ENCODE measurements around the gene ADAM17. TPM values are rescaled to one million over a fixed set of nuclear protein-coding genes. Genes with fewer than 3 reads are reported as not detected.

Gene ADAM17
- total and polyA plus RNA-seq, 2 of the 13 experiments (the other 11 are each of a cell fraction or from before 2014, with no cell fraction given), result 6.5 to 33.4 TPM

DNA sequence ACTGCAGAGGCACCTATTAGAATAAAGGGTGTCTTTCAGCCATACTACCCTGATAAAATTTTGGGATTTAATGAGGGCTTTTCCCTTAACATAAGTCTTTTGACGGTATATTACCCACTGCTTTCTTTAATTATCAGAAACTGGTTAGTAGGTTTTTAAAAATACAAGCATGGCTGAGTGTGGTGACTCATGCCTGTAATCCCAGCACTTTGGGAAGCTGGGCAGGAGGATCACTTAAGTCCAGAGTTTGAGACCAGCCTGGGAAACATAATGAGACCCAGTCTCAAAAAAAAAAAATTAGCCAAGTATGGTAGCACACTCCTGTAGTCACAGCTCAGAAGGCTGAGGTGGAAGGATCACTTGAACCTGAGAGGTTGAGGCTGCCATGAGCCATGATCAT is 116.1 kb downstream of the ADAM17 start:
- H4K20me1 ChIP-seq (ENCODE audit: insufficient read depth, low read length), result no peaks in the 10 kb centered on the region
- no TSS peak for BruUV-seq (replicated peaks)
- ATAC-seq (no peak), FAIRE-seq (no peak), DNase-seq (ENCODE audit: low spot score) (no peak)
- intact Hi-C loops (cut with micrococcal nuclease; ENCODE audit: unreplicated experiment), result no loop called here
- no peak overlapping the region for H3K4me2 ChIP-seq (ENCODE audit: low read depth, low read length)
- ChIA-PET CTCF (ENCODE audit: low intra/inter-chr PET ratio, low total read pairs) (no interaction called here), POLR2A (no interaction called here)
- H2AFZ ChIP-seq (ENCODE audit: low read length), result no peak overlapping the region
- H3K4me1 ChIP-seq (ENCODE audit: insufficient read depth, low read length), result no peaks in the 10 kb centered on the region
- H3K79me2 ChIP-seq (ENCODE audit: insufficient read depth, low read length), result no peaks in the 10 kb centered on the region
- WGBS (ENCODE audit: low lambda C conversion rate), result 100% methylated on average over 1 of the region's 1 CpG
- no peak overlapping the region for H3K4me3 ChIP-seq (replicated peaks in 1 of 3; ENCODE audit: insufficient read depth in 1 of 3, low read depth in 2 of 3, low read length in 3 of 3)
- H3K27ac ChIP-seq (ENCODE audit: extremely low read length, insufficient read depth, low read length), result no peak overlapping the region
- H3K9me3 ChIP-seq (ENCODE audit: low read length), result no peaks in the 10 kb centered on the region
- no peak for TF ChIP-seq ELF1 (CRISPR knock-in tag; IDR thresholded peaks at IDR 0.05)
- no peak for TF ChIP-seq HHEX (CRISPR knock-in tag; IDR thresholded peaks at IDR 0.05)
- TF ChIP-seq IKZF4 (CRISPR knock-in tag; IDR thresholded peaks at IDR 0.05; ENCODE audit: borderline replicate concordance, low read depth, not compliant biosample characterization), result no peak
- TF ChIP-seq DMAP1 (CRISPR knock-in tag; IDR thresholded peaks at IDR 0.05), result no peak
- TF ChIP-seq BRD4 (CRISPR knock-in tag; IDR thresholded peaks at IDR 0.05), result no peak
- TF ChIP-seq ZNF644 (CRISPR knock-in tag; IDR thresholded peaks at IDR 0.05; ENCODE audit: low read depth), result no peak
- TF ChIP-seq ZFP36L2 (CRISPR knock-in tag; IDR thresholded peaks at IDR 0.05), result no peak
- TF ChIP-seq ZNF30 (CRISPR knock-in tag; IDR thresholded peaks at IDR 0.05), result no peak
- no peak for TF ChIP-seq SKI (IDR thresholded peaks at IDR 0.05; ENCODE audit: partially characterized antibody)
- TF ChIP-seq, protein P1, sequence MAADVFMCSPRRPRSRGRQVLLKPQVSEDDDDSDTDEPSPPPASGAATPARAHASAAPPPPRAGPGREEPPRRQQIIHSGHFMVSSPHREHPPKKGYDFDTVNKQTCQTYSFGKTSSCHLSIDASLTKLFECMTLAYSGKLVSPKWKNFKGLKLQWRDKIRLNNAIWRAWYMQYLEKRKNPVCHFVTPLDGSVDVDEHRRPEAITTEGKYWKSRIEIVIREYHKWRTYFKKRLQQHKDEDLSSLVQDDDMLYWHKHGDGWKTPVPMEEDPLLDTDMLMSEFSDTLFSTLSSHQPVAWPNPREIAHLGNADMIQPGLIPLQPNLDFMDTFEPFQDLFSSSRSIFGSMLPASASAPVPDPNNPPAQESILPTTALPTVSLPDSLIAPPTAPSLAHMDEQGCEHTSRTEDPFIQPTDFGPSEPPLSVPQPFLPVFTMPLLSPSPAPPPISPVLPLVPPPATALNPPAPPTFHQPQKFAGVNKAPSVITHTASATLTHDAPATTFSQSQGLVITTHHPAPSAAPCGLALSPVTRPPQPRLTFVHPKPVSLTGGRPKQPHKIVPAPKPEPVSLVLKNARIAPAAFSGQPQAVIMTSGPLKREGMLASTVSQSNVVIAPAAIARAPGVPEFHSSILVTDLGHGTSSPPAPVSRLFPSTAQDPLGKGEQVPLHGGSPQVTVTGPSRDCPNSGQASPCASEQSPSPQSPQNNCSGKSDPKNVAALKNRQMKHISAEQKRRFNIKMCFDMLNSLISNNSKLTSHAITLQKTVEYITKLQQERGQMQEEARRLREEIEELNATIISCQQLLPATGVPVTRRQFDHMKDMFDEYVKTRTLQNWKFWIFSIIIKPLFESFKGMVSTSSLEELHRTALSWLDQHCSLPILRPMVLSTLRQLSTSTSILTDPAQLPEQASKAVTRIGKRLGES (CRISPR knock-in tag; IDR thresholded peaks at IDR 0.05; ENCODE audit: borderline replicate concordance), result no peak
- H3K36me3 ChIP-seq (replicated peaks in 1 of 2; ENCODE audit: control insufficient read depth in 1 of 2, insufficient read depth in 2 of 2, low read length in 2 of 2), result peaks cover 17 to 64% of the 10 kb centered on the region in 2 experiments
- in situ Hi-C loops (cut with HindIII; ENCODE audit: extremely low pct_ligation_motif_present, low pct_unique_long_range_greater_than_20kb), result loop anchor here (10.0 kb wide), 1 partner anchor 295 kb away; no protein-coding TSS in a partner anchor
- H3K9ac ChIP-seq (ENCODE audit: insufficient read depth, low read depth, low read length), result no peak overlapping the region
- H3K27me3 ChIP-seq (ENCODE audit: control insufficient read depth in 1 of 2, insufficient read depth in 2 of 2, low read length in 2 of 2), result no peaks in the 10 kb centered on the region

Other genes with a start within 250 kb of the ADAM17 start
- 108 and 125 TPM in 2 replicates for gene ITGB1BP1, start 132.3 kb downstream of the ADAM17 start, total RNA-seq (2016; rRNA removed; fragmentation: Illumina TruSeq; extraction: Trizol)
- 83.6 and 106 TPM in 2 replicates for gene ITGB1BP1, start 132.3 kb downstream of the ADAM17 start, polyA plus RNA-seq (2011; rRNA removed)
- 93.0 and 128 TPM in 2 replicates for gene CPSF3, start 132.2 kb downstream of the ADAM17 start, total RNA-seq (2016; rRNA removed; fragmentation: Illumina TruSeq; extraction: Trizol)
- 15.5 and 19.8 TPM in 2 replicates for gene CPSF3, start 132.2 kb downstream of the ADAM17 start, polyA plus RNA-seq (2011; rRNA removed)
- gene IAH1, start 81.3 kb downstream of the ADAM17 start, total RNA-seq (2016; rRNA removed; fragmentation: Illumina TruSeq; extraction: Trizol), result 44.4 and 45.2 TPM in 2 replicates
- 37.4 and 43.6 TPM in 2 replicates for gene IAH1, start 81.3 kb downstream of the ADAM17 start, polyA plus RNA-seq (2011; rRNA removed)
- 304 and 420 TPM in 2 replicates for gene YWHAQ, start 75.2 kb upstream of the ADAM17 start, total RNA-seq (2016; rRNA removed; fragmentation: Illumina TruSeq; extraction: Trizol)
- 117 and 160 TPM in 2 replicates for gene YWHAQ, start 75.2 kb upstream of the ADAM17 start, polyA plus RNA-seq (2011; rRNA removed)